DOHH2 (cell line): ENCODE measurements around the gene TNFAIP8L3.

Experiments
- H3F3A ChIP-seq: fragments of 200-600 bp; sonication (generic), shearing (Covaris generic); 2 replicates; pipeline ENCODE4 v1.6.0; 2016; ENCODE audit warnings: antibody characterized with exemption, mild to moderate bottlenecking; ENCODE audit not compliant: control insufficient read depth, insufficient read depth
- H3K27ac ChIP-seq: fragments of 200-600 bp; sonication (generic); 2 replicates; pipeline ENCODE4 v1.5.1; 2014; ENCODE audit warnings: low read depth, mild to moderate bottlenecking, low read length, moderate library complexity
- H3K27me3 ChIP-seq: fragments of 200-600 bp; sonication (generic); 2 replicates; pipeline ENCODE4 v1.6.1; 2014; ENCODE audit warnings: mild to moderate bottlenecking, low read length, mixed read lengths; ENCODE audit not compliant: control insufficient read depth
- H3K36me3 ChIP-seq: fragments of 200-600 bp; sonication (generic); 2 replicates; pipeline ENCODE4 v1.6.1; 2014; ENCODE audit warnings: mild to moderate bottlenecking, low read length, moderate library complexity, mixed read lengths; ENCODE audit not compliant: control insufficient read depth
- H3K4me1 ChIP-seq: fragments of 200-600 bp; sonication (generic); 2 replicates; pipeline ENCODE4 v1.6.1; 2014; ENCODE audit warnings: mild to moderate bottlenecking, low read length, mixed read lengths; ENCODE audit not compliant: control insufficient read depth
- H3K4me2 ChIP-seq: fragments of 200-600 bp; sonication (generic); 2 replicates; pipeline ENCODE4 v1.6.0; 2014; ENCODE audit warnings: mild to moderate bottlenecking, low read length, moderate library complexity
- H3K4me3 ChIP-seq: fragments of 200-600 bp; sonication (generic); 2 replicates; pipeline ENCODE4 v1.5.1; 2014; ENCODE audit warnings: mild to moderate bottlenecking, low read length, mixed read lengths
- H3K79me2 ChIP-seq: fragments of 200-600 bp; sonication (generic); 2 replicates; pipeline ENCODE4 v1.6.1; 2014; ENCODE audit warnings: mild to moderate bottlenecking, low read length, mixed read lengths; ENCODE audit not compliant: control insufficient read depth
- H3K9me2 ChIP-seq: fragments of 200-600 bp; sonication (generic); replicated peaks from 2 replicates; pipeline ENCODE4 v1.6.1; 2014; ENCODE audit warnings: mild to moderate bottlenecking, low read length, mixed read lengths; ENCODE audit not compliant: control insufficient read depth
- H3K9me3 ChIP-seq: fragments of 200-600 bp; sonication (generic); 2 replicates; pipeline ENCODE4 v1.6.1; 2014; ENCODE audit warnings: antibody characterized with exemption, low read length, mixed read lengths; ENCODE audit not compliant: control insufficient read depth, insufficient read depth
- H4K20me1 ChIP-seq: fragments of 200-600 bp; sonication (generic); 2 replicates; pipeline ENCODE4 v1.6.0; 2014; ENCODE audit warnings: low read depth, mild to moderate bottlenecking, antibody characterized with exemption, low read length, moderate library complexity; ENCODE audit not compliant: control insufficient read depth, insufficient read depth
- EZH2phosphoT487 ChIP-seq: fragments of 200-600 bp; sonication (generic); IDR thresholded peaks from 2 replicates; pipeline ENCODE4 v1.6.1; 2017; ENCODE audit warnings: borderline replicate concordance, mild to moderate bottlenecking, antibody characterized with exemption, low read length, moderate library complexity, mixed read lengths
- TF ChIP-seq, protein P1 (sequence below): fragments of 200-600 bp; sonication (generic); IDR thresholded peaks from one replicate; pipeline ENCODE4 v1.5.1; 2014; ENCODE audit warnings: antibody characterized with exemption, mild to moderate bottlenecking, low read depth, low read length; ENCODE audit not compliant: poor library complexity, severe bottlenecking

The TNFAIP8L3 gene

DNA sequence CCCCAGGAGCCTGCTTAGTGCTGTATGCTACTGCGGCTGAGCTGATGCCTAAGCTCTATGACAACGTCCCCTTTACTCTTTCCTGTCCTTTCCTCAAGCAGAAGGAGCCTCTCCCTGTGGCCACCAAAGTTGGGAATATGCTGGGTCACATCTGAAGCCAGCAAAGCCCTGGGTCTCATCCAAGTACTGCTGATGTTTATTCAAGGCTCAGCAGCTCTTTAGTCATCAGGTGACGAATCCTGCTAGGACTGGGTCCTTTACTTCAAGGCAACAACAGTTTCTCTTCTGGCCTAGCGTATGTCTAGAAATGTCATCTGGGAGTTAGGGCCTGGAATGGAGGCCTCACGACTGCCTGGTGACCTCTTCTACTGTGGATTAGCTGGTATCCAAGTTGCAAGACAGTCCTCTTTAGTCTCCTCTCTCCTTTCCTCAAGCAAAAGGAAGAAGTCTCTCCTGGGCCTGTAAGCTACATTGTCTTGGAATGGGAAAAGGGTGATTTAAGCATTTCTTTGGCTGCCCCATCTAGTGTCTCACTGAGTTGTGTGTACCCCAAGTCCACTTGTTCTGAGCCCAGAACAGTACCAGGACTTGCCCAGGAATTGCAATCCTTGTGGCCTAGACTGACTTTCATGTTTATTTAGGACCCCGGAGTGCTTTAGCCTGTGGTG is 63.9 kb downstream of the TNFAIP8L3 start:
- Histone ChIP-seq H3K9me2 (no peaks in the 10 kb centered on the region), H3K9me3 (no peaks in the 10 kb centered on the region), H3F3A (no peaks in the 10 kb centered on the region), H3K79me2 (no peaks in the 10 kb centered on the region), H3K4me3 (no peak overlapping the region), H3K4me2 (no peak overlapping the region), H4K20me1 (no peaks in the 10 kb centered on the region), H3K4me1 (no peaks in the 10 kb centered on the region), H3K36me3 (no peaks in the 10 kb centered on the region), H3K27me3 (no peaks in the 10 kb centered on the region), H3K27ac (no peak overlapping the region)
- TF ChIP-seq, protein P1, sequence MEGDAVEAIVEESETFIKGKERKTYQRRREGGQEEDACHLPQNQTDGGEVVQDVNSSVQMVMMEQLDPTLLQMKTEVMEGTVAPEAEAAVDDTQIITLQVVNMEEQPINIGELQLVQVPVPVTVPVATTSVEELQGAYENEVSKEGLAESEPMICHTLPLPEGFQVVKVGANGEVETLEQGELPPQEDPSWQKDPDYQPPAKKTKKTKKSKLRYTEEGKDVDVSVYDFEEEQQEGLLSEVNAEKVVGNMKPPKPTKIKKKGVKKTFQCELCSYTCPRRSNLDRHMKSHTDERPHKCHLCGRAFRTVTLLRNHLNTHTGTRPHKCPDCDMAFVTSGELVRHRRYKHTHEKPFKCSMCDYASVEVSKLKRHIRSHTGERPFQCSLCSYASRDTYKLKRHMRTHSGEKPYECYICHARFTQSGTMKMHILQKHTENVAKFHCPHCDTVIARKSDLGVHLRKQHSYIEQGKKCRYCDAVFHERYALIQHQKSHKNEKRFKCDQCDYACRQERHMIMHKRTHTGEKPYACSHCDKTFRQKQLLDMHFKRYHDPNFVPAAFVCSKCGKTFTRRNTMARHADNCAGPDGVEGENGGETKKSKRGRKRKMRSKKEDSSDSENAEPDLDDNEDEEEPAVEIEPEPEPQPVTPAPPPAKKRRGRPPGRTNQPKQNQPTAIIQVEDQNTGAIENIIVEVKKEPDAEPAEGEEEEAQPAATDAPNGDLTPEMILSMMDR = no peak
- TF ChIP-seq EZH2phosphoT487 = no peak

DNA sequence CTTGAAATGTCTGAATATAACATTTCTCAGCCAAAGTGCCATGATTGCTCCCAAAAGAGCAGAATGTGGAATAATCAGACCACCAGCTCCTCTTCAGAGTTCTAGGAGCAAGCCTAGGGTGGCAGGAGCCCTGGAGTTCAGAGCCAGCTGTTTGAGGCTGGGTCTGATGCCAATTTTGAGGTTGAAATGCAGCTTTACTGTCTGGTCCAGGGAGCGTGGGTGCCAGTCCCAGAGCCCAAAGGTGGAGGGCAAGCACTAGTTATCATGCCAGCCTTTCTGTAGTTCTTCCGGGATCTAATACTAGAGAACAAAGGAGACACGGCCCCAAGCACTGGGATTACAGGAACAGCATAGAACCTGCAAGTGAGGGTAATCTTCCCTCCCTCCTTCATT is 69.3 kb downstream of the TNFAIP8L3 start:
- no peak overlapping the region for H3K27ac ChIP-seq
- H3K79me2 ChIP-seq = no peaks in the 10 kb centered on the region
- TF ChIP-seq, protein P1 = no peak
- no peak for TF ChIP-seq EZH2phosphoT487

DNA sequence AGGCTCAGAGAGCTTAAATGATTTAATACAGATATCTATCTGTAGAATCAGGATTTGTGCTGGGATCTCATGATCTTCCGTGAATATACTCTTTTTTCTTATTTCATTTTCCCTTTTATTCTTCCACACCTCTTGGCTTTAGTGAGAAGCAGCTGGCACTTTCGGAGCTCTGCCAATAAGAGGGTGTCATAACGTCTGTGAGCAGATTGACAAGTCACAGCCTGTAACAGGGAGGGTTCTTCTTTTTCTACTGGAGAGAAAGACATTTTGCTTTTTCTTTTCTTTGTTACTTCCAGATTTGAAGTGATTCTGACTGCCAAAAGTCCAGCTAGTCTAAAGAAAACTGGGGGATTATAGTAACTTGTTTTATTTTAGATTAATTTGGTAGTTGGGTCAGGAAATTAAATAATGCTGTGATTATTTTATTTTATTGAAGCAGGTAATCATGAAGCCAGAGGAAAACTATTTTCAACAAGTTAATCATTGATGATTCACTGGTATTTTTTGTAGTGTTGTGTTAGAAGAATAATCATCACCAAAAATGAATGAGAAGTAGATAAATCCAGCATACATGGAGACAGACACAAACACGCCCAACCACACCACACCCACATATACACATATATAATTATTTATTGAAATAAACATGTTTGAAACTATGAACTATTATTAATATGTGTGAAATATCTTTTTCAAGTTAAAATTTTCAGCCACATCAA is 69.8 kb downstream of the TNFAIP8L3 start:
- H3F3A ChIP-seq = no peaks in the 10 kb centered on the region

More for the DNA sequence above, 69.3 kb downstream of the TNFAIP8L3 start:
- no peaks in the 10 kb centered on the region for H3K9me2 ChIP-seq
- H3K27me3 ChIP-seq = no peaks in the 10 kb centered on the region
- H3F3A ChIP-seq = no peaks in the 10 kb centered on the region
- no peaks in the 10 kb centered on the region for H3K9me3 ChIP-seq
- H3K4me2 ChIP-seq = no peak overlapping the region
- H4K20me1 ChIP-seq = no peaks in the 10 kb centered on the region
- H3K4me1 ChIP-seq = no peaks in the 10 kb centered on the region
- no peaks in the 10 kb centered on the region for H3K36me3 ChIP-seq
- no peak overlapping the region for H3K4me3 ChIP-seq

More for the DNA sequence above, 69.8 kb downstream of the TNFAIP8L3 start:
- Histone ChIP-seq H3K36me3 (no peaks in the 10 kb centered on the region), H3K4me3 (no peak overlapping the region), H3K79me2 (no peaks in the 10 kb centered on the region), H3K4me1 (no peaks in the 10 kb centered on the region), H3K27me3 (no peaks in the 10 kb centered on the region), H3K4me2 (no peak overlapping the region), H3K9me3 (no peaks in the 10 kb centered on the region), H3K9me2 (no peaks in the 10 kb centered on the region), H3K27ac (no peak overlapping the region), H4K20me1 (no peaks in the 10 kb centered on the region)
- no peak for TF ChIP-seq EZH2phosphoT487
- TF ChIP-seq, protein P1 = no peak
